Activated CD4-positive, alpha-beta T cell treated with anti-CD3 and anti-CD28 coated beads for 36 hours (primary cell): ENCODE measurements around the gene SSC4D. TPM values are rescaled to one million over a fixed set of nuclear protein-coding genes. Genes with fewer than 3 reads are reported as not detected.
"Not testable (repeated sequence)": the region's sequence is repeated elsewhere in the genome, so short reads cannot be mapped to it uniquely, and the experiment has no call there.

Experiments used
- ATAC-seq: fragments of 200-7000 bp; cut with Tn5 transposase; one replicate; pipeline ENCODE4 v1.10.0; 2021; ENCODE audit warnings: mild to moderate bottlenecking, moderate library complexity
- CTCF ChIA-PET: fragments of 350-600 bp; sonication (Branson Sonifier 250); formaldehyde crosslinking; loops from one replicate; lab custom pipeline; 2021; ENCODE audit warnings: antibody characterized with exemption; lab: Charles Lee
- POLR2A ChIA-PET: fragments of 350-600 bp; sonication (Branson Sonifier 250); formaldehyde crosslinking; loops from one replicate; lab custom pipeline; 2021; ENCODE audit warnings: antibody characterized with exemption, inconsistent platforms; lab: Charles Lee
- DNase-seq: peaks from one replicate; pipeline ENCODE4 v3.0.0-alpha.2; 2020
- H3K27ac Mint-ChIP-seq: one replicate; pipeline ENCODE4 v1.8.0; 2021; ENCODE audit warnings: mixed read lengths
- H3K27me3 Mint-ChIP-seq: one replicate; pipeline ENCODE4 v1.8.0; 2021; ENCODE audit warnings: mixed read lengths
- H3K36me3 Mint-ChIP-seq: one replicate; pipeline ENCODE4 v1.8.0; 2021; ENCODE audit warnings: low read depth, mixed read lengths
- H3K4me1 Mint-ChIP-seq: one replicate; pipeline ENCODE4 v1.8.0; 2021; ENCODE audit warnings: mixed read lengths
- H3K4me3 Mint-ChIP-seq: one replicate; pipeline ENCODE4 v1.8.0; 2021; ENCODE audit warnings: mild to moderate bottlenecking, moderate library complexity, mixed read lengths
- H3K9me3 Mint-ChIP-seq: one replicate; pipeline ENCODE4 v1.8.0; 2021; ENCODE audit warnings: low read depth, mixed read lengths
- intact Hi-C, 2 experiments: fragments of 100-400 bp; cut with DNase I in 1 of 2; cut with micrococcal nuclease in 1 of 2; formaldehyde crosslinking; loops; one replicate each; pipeline versions ENCODE4 v1.14.2 to v1.15.1; 2022 to 2024; cut with DNase I, micrococcal nuclease
- total RNA-seq, 2 experiments: library from RNA; stranded (reverse); gene quantifications; one replicate each; pipeline ENCODE4 v1.2.3, GENCODE V29; 2021

SSC4D gene
- total RNA-seq, 2 experiments from 2014 or later: 0.79 to 0.91 TPM

DNA sequence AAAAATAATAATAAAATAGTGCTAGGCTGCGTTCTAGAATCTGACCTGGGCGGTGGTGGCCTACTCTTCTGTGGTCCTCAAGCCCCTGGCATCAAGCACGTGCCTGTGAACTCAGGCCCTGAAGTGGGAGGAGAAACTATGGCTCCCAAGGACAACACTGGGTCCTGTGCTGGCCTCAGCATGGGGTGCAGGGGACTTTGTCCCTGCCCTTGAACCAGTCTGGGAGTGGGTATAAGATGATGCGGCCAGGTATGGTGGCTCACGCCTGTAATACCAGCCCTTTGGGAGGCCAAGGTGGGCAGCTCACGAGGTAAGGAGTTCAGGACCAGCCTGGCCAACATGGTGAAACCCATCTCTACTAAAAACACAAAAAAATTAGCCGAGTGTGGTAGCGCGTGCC is 20.7 kb upstream of the SSC4D start:
- CTCF ChIA-PET: interaction anchor here (0.6 kb wide), 1 partner anchor 905 kb away, joined by 3 read pairs; no protein-coding TSS in a partner anchor
- Mint-ChIP-seq H3K4me3 (no peak overlapping the region), H3K27ac (no peak overlapping the region), H3K9me3 (no peaks in the 10 kb centered on the region), H3K27me3 (no peaks in the 10 kb centered on the region), H3K4me1 (peaks cover 3% of the 10 kb centered on the region), H3K36me3 (no peaks in the 10 kb centered on the region)
- no peak for ATAC-seq
- POLR2A ChIA-PET: no interaction called here
- intact Hi-C loops: no loop called here
- no peak for DNase-seq

DNA sequence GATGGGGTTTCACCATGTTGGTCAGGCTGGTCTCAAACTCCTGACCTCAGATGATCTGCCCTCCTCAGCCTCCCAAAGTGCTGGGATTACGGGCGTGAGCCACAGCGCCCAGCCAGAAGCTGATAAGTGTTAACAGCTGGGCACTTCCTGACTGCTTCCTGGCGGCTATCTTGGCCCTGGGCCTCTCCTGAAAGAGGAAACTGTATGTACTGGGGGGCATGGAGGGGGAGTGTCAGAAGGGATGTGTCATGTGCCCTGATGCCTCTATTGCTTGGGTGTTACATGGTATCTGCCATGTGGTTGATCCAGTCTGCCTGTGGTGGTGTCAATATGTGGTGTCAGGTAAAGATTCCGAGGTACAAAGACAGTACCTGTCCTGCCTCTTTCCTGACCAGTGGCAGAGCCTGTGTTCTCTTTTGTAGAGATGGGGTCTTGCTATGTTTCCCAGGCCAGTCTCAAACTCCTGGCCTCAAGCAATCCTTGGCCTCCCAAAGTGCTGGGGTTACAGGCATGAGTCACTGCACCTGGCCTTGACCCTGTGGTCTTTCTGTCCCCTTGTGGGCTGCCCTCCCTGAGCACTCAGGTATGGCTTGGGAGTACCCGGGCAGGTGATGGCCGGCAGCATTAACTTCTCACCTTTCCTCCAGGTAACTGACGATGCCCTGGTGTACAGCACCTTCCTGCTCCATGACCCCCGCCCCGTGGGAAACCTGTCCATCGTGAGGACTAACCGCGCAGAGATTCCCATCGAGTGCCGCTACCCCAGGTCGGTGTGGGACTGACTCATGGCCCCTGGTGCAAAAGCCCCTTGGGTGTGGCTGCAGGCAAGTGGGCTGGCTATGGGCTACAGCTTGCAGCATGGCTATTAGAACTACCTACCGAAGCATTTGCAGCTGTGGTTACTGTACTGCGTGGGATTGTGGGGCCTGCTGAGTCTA is 19.6 kb upstream of the SSC4D start:
- DNase-seq: no peak
- Mint-ChIP-seq H3K4me1 (peaks cover 6% of the 10 kb centered on the region), H3K27ac (no peak overlapping the region), H3K9me3 (no peaks in the 10 kb centered on the region), H3K36me3 (no peaks in the 10 kb centered on the region), H3K27me3 (no peaks in the 10 kb centered on the region), H3K4me3 (no peak overlapping the region)
- intact Hi-C loops: no loop called here
- ChIA-PET CTCF (no interaction called here), POLR2A (no interaction called here)
- ATAC-seq: no peak

DNA sequence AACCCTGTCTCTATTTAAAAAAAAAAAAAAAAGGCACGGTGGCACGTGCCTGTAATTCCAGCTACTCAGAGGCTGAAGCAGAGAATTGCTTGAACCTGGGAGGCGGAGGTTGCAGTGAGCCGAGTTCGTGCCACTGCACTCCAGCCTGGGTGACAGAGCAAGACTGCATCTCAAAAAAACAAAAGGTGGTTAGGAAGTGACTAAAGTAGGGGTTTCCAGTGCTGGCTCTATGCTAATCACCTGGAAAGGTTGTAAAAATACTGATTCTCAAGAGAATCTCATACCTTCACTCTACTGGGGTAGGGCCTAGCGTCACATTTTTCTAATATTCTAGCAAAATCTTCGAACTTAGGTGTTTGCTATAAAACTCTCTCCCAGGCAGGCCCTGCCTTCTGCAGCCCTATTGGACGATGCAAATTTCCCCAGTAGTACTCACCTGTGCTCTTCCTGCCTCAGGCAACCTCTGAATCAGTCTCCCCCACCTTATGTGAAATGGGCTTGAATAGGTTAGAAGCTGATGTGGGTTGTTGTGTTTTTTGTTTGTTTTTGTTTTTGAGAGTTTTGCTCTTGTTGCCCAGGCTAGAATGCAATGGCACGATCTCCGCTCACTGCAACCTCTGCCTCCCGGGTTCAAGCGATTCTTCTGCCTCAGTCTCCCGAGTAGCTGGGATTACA is 18.8 kb upstream of the SSC4D start:
- H3K27ac Mint-ChIP-seq: no peak overlapping the region
- ChIA-PET POLR2A (no interaction called here), CTCF (no interaction called here)
- no peaks in the 10 kb centered on the region for H3K36me3 Mint-ChIP-seq
- peak; percentile 74 for ATAC-seq
- H3K4me3 Mint-ChIP-seq: no peak overlapping the region
- H3K4me1 Mint-ChIP-seq: peaks cover 6% of the 10 kb centered on the region
- intact Hi-C loops: no loop called here
- H3K27me3 Mint-ChIP-seq: peaks cover 2% of the 10 kb centered on the region
- no peak for DNase-seq
- no peaks in the 10 kb centered on the region for H3K9me3 Mint-ChIP-seq

DNA sequence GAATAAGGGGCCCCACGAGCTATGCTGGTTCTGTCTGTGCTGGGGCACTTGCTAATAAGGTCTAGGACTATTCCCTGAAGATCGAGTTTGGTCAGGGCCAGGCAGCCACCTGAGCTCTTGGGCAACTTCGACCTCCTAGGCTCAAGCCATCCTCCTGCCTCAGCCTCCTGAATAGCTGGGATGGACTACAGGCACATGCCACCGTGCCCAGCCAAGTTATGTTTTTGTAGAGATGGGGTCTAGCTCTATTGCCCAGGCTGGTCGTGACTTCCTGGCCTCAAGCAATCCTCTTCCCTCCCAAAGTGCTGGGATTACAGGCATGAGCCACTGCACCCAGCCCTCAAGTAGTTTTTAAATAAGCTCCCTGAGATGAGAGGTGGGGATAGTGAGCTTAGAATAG is 18.1 kb upstream of the SSC4D start:
- no peak for ATAC-seq
- POLR2A ChIA-PET: no interaction called here
- H3K27ac Mint-ChIP-seq: no peak overlapping the region

DNA sequence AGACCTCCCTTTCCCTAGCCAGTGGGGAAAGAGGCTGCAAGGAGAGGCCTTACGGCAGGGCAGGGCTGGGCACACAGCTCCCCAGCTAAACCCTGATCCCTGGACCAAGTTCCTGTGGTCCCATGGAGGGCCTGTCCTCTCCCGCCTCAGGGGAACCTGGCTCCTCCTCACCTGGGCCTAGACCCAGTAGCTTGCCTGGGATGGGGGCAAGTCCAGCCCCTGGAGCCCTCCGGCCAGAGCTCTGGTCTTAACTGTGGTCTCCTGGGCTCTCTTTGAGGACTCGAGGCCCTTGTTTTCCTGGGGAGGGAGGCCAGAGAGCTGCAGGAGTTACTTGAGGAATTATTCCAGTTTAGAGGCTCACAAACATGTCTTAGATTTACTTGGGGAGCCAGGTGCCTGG is 16.7 kb upstream of the SSC4D start:
- ATAC-seq (no peak), DNase-seq (no peak)
- no peak overlapping the region for H3K4me3 Mint-ChIP-seq
- no peaks in the 10 kb centered on the region for H3K9me3 Mint-ChIP-seq
- intact Hi-C loops: no loop called here
- H3K4me1 Mint-ChIP-seq: peaks cover 6% of the 10 kb centered on the region
- ChIA-PET CTCF (no interaction called here), POLR2A (no interaction called here)
- H3K36me3 Mint-ChIP-seq: no peaks in the 10 kb centered on the region
- peaks cover 2% of the 10 kb centered on the region for H3K27me3 Mint-ChIP-seq
- H3K27ac Mint-ChIP-seq: no peak overlapping the region

More for the DNA sequence above, 18.1 kb upstream of the SSC4D start:
- intact Hi-C loops: no loop called here
- Mint-ChIP-seq H3K9me3 (no peaks in the 10 kb centered on the region), H3K27me3 (peaks cover 2% of the 10 kb centered on the region), H3K36me3 (no peaks in the 10 kb centered on the region), H3K4me3 (no peak overlapping the region), H3K4me1 (peaks cover 6% of the 10 kb centered on the region)
- no peak for DNase-seq
- CTCF ChIA-PET: interaction anchor here (0.5 kb wide), 1 partner anchor 856 kb away, joined by 3 read pairs; no protein-coding TSS in a partner anchor

DNA sequence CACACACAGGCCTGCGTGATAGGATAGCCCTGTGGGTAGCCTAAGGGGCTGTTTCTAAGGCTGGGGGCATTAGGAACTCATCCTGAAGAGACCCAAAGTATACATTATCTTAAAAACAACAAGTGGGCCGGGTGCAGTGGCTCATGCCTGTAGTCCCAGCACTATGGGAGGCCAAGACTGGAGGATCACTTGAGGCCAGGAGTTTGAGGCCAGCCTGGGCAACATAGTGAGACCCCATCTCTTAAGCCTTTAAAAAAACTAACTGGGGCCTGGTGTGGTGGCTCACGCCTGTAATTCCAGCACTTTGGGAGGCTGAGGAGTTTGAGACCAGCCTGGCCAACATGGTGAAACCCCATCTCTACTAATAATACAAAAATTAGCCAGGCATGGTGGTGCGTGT is 16.1 kb upstream of the SSC4D start:
- intact Hi-C loops, H3K36me3 Mint-ChIP-seq, ATAC-seq, H3K4me1 Mint-ChIP-seq, H3K4me3 Mint-ChIP-seq, CTCF ChIA-PET, H3K27me3 Mint-ChIP-seq, H3K27ac Mint-ChIP-seq, DNase-seq, POLR2A ChIA-PET, H3K9me3 Mint-ChIP-seq: not testable (repeated sequence)

DNA sequence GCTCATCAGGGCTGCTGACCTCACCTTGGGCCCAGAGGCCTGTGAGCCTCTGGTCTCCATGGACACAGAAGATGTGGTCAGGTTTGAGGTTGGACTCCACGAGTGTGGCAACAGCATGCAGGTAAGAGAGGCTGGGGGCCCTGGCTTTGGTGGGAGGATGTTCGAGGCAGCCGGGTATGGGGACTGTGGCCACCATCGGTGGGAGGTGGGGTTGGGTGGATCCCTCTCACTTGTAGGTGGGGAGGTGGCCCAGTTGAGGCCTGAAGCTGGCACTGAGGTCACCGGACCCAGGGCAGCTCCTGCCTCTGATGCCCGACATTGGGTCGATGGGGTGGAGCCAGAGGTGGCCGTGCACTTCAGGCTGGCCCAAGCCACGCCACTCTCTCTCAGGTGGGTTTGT is 15.7 kb upstream of the SSC4D start:
- CTCF ChIA-PET: no interaction called here
- no peak overlapping the region for H3K4me3 Mint-ChIP-seq
- no peaks in the 10 kb centered on the region for H3K36me3 Mint-ChIP-seq
- H3K9me3 Mint-ChIP-seq: no peaks in the 10 kb centered on the region
- POLR2A ChIA-PET: interaction anchor here (0.6 kb wide), 1 partner anchor 66 kb away, joined by 7 read pairs; the partner anchor contains the start of gene YWHAG
- no peak overlapping the region for H3K27ac Mint-ChIP-seq
- no peak for DNase-seq
- peaks cover 2% of the 10 kb centered on the region for H3K27me3 Mint-ChIP-seq
- intact Hi-C loops: no loop called here
- peaks cover 6% of the 10 kb centered on the region for H3K4me1 Mint-ChIP-seq
- no peak for ATAC-seq

DNA sequence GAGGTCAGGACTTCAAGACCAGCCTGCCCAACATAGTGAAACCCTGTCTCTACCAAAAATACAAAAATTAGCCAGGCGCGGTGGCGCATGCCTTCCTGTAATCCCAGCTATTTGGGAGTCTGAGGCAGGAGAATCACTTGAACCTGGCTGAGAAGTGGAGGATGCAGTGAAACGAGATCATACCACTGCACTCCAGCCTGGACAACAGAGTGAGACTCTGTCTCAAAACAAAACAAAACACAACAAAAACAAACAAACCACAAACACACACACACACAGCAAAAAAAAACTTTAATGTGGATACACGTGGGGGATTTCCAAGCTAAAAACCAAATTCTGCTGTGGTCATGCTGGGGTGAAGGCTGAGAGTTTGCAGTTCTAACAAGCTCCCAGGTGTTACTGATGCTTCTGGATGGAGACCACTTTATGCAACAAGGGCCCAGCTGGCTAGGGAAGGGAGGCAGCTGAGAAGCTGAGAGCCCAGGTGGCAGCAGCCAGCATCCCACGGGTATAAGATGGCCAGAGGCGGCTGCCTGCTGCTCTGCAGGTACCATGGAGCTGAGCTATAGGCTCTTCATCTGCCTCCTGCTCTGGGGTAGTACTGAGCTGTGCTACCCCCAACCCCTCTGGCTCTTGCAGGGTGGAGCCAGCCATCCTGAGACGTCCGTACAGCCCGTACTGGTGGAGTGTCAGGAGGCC is 15.1 kb upstream of the SSC4D start, which contains the start of gene ZP3:
TSS of gene ZP3 (plus strand) at position 538 of the 699 bp plus-strand sequence. CDS start at position 553, 15 bp downstream.
- Mint-ChIP-seq H3K4me3 (no peak within 1 kb of the TSS), H3K27ac (no peak within 1 kb of the TSS), H3K36me3 (no peaks in the 10 kb centered on the region), H3K4me1 (peaks cover 6% of the 10 kb centered on the region), H3K27me3 (peaks cover 2% of the 10 kb centered on the region), H3K9me3 (no peaks in the 10 kb centered on the region)
- DNase-seq (no peak), ATAC-seq (no peak)
- intact Hi-C loops: no loop called here
- POLR2A ChIA-PET: interaction anchor here (0.6 kb wide), 1 partner anchor 66 kb away, joined by 7 read pairs; the partner anchor contains the start of gene YWHAG
- CTCF ChIA-PET: no interaction called here

DNA sequence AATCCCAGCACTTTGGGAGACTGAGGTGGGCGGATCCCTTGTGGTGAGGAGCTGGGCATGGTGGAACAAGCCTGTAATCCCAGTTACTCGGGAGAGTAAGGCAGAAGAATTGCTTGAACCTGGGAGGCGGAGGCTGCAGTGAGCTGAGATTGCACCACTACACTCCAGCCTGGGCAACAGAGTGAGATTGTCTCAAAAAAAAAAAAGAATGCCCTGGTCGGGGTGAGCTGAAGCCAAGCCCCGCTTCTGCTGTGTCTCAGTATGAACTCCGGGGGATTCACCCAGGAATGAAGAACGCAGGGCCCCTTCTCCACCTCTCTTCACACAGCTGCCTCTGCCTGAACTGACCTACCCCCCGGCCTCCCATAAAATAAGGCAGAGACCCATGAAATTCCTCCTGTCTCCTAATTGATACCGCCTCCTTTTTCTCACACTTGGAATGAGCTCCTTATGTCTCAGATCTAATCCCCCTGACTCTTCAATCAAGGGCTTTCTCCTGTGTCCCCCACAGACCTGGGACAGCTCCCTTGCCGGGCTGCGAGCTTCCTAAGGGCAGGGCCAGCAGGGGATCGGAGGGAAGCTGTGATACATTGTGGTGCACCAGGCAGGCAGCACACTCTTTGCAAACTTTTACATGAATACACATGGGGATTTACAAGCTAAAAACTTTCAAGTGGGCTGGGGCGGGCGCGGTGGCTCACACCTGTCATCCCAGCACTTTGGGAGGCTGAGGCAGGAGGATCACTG is 14.3 kb upstream of the SSC4D start:
- DNase-seq (no peak), ATAC-seq (no peak)
- no peak overlapping the region for H3K27ac Mint-ChIP-seq
- H3K36me3 Mint-ChIP-seq: no peaks in the 10 kb centered on the region
- intact Hi-C loops: no loop called here
- no peak overlapping the region for H3K4me3 Mint-ChIP-seq
- peaks cover 2% of the 10 kb centered on the region for H3K27me3 Mint-ChIP-seq
- POLR2A ChIA-PET: interaction anchor here (0.6 kb wide), 1 partner anchor 70 kb away, joined by 6 read pairs; no protein-coding TSS in a partner anchor
- CTCF ChIA-PET: no interaction called here
- H3K9me3 Mint-ChIP-seq: no peaks in the 10 kb centered on the region
- peaks cover 9% of the 10 kb centered on the region for H3K4me1 Mint-ChIP-seq

DNA sequence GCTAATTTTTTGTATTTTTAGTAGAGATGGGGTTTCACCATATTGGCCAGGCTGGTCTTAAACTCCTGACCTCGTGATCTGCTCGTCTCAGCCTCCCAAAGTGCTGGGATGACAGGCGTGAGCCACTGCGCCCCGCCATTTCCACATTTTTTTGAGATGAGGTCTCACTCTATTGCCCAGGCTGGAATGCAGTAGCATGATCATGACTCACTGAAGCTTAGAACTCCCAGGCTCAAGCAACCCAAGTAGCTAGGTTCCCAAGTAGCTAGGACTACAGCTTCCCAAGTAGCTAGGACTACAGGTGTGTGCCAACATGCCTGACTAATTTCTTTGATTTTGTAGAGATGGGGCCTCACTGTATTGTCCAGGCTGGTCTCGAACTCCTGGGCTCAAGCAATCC is 11.6 kb upstream of the SSC4D start:
- H3K27ac Mint-ChIP-seq, H3K27me3 Mint-ChIP-seq, H3K36me3 Mint-ChIP-seq, H3K4me3 Mint-ChIP-seq, POLR2A ChIA-PET, CTCF ChIA-PET, H3K4me1 Mint-ChIP-seq, ATAC-seq, DNase-seq, H3K9me3 Mint-ChIP-seq, intact Hi-C loops: not testable (repeated sequence)
